Skeletal muscle tissue (tissue), 4 donors: Measurements from ENCODE around the gene SPAG8. TPM values are rescaled to one million over a fixed set of nuclear protein-coding genes. Genes with fewer than 3 reads are reported as not detected.

Experiments
- H3K27ac ChIP-seq: one replicate; pipeline ENCODE4 v1.7.0; 2013; ENCODE audit warnings: mild to moderate bottlenecking, low read depth, low read length, inconsistent platforms
- H3K27me3 ChIP-seq, 3 donors: one replicate each; pipeline ENCODE4 v1.7.0; 2013; ENCODE audit warnings: low read length in 3 of 3; ENCODE audit not compliant: control insufficient read depth in 3 of 3, insufficient read depth in 3 of 3
- H3K36me3 ChIP-seq, 3 donors: one replicate each; pipeline ENCODE4 v1.7.0; 2013; ENCODE audit warnings: low read length in 3 of 3; ENCODE audit not compliant: control insufficient read depth in 3 of 3, insufficient read depth in 3 of 3
- H3K4me1 ChIP-seq, 3 donors: one replicate each; pipeline ENCODE4 v1.7.0; 2013; ENCODE audit warnings: low read length in 3 of 3, mild to moderate bottlenecking in 3 of 3; ENCODE audit not compliant: control insufficient read depth in 3 of 3, insufficient read depth in 3 of 3
- H3K4me3 ChIP-seq, 3 donors: one replicate each; pipeline ENCODE4 v1.7.0; 2013; ENCODE audit warnings: low read length in 3 of 3
- H3K9ac ChIP-seq, 3 donors: one replicate each; pipeline ENCODE4 v1.7.0; 2013; ENCODE audit warnings: low read length in 3 of 3, mild to moderate bottlenecking in 3 of 3, moderate library complexity in 2 of 3, low read depth in 1 of 3
- H3K9me3 ChIP-seq, 3 donors: one replicate each; pipeline ENCODE4 v1.7.0; 2013; ENCODE audit warnings: low read length in 3 of 3; ENCODE audit not compliant: control insufficient read depth in 3 of 3
- total RNA-seq: library from RNA; depleted of rRNA; stranded (reverse); fragments of >200 nt; gene quantifications from one replicate; pipeline ENCODE4 v1.2.3, GENCODE V29; 2014
- donor health status: Osteomylitis.

SPAG8 gene
- total RNA-seq, 1 donor from 2014 or later: 0.52 TPM

DNA sequence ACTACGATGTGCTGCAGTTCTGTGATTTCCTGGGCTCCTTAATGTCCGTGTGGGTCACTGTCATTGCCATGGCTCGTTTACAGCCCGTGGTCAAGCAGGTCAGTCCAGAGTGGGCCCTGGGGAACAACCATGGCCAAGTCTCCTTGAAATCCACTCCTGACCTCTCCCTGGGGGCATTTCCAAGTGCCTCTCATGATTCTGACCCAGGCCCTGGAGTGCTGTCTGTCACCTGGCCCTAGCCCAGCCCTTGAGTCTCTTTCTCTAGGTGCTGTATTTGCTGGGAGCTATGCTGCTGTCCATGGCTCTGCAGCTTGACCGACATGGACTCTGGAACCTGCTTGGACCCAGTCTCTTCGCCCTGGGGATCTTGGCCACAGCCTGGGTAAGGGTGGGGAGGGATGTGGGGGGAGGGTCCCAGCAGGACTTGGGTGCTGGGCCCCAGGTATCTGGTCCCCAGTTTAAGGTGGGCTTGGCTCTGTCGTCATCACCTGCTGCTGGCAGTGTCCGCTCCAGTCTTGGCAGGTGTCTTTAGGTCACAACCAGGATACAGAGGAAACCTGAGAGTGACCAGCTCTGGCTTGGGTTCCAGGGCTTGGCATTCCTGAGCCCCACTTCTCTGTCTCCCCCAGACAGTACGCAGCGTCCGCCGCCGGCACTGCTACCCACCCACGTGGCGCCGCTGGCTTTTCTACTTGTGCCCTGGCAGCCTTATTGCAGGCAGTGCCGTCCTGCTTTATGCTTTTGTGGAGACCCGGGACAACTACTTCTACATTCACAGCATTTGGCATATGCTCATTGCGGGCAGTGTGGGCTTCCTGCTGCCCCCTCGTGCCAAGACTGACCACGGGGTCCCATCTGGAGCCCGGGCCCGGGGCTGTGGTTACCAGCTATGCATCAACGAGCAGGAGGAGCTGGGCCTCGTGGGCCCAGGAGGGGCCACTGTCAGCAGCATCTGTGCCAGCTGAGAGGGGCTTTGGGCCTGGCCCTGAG lies 41.1 kb upstream of the SPAG8 start:
- Histone ChIP-seq H3K9ac (no peak overlapping the region), H3K4me3 (no peak overlapping the region), H3K27me3 (no peaks in the 10 kb centered on the region), H3K36me3 (peaks cover 8 to 20% (median 12%) of the 10 kb centered on the region in 3 donors), H3K27ac (no peak overlapping the region), H3K9me3 (no peaks in the 10 kb centered on the region), H3K4me1 (peaks cover under 1 to 8% (median 3%) of the 10 kb centered on the region in 3 donors)

DNA sequence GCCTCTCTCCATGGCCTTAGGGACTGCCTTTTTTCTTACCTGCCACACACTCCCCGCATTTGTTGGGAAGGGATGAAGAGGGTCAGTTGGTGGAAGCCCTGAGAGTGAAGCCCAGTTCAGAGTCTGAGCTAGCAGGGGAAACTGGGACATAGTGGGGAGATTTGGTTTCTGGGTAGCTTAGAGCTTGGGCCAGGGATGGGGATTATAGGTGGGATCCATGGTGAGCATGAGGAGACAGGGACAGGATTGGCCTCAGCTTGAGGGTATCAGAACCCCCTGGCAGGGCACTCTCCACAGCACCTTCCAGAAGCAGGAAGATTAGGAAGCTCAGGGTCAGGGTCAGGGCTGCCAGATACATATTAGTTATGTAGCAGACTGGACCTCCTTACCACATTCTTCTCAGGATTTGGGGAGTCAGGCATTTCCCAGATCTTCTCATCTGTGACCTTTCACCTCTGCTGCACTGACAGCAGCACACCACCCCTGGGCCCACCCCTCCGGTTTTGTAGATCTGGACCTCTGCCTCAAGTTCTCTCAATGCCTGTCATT lies 40.3 kb upstream of the SPAG8 start:
- Histone ChIP-seq H3K9me3 (no peaks in the 10 kb centered on the region), H3K27me3 (no peaks in the 10 kb centered on the region), H3K4me3 (no peak overlapping the region), H3K9ac (no peak overlapping the region), H3K4me1 (peaks cover 9 to 16% (median 11%) of the 10 kb centered on the region in 3 donors), H3K27ac (no peak overlapping the region), H3K36me3 (peaks cover 8 to 24% (median 12%) of the 10 kb centered on the region in 3 donors)

DNA sequence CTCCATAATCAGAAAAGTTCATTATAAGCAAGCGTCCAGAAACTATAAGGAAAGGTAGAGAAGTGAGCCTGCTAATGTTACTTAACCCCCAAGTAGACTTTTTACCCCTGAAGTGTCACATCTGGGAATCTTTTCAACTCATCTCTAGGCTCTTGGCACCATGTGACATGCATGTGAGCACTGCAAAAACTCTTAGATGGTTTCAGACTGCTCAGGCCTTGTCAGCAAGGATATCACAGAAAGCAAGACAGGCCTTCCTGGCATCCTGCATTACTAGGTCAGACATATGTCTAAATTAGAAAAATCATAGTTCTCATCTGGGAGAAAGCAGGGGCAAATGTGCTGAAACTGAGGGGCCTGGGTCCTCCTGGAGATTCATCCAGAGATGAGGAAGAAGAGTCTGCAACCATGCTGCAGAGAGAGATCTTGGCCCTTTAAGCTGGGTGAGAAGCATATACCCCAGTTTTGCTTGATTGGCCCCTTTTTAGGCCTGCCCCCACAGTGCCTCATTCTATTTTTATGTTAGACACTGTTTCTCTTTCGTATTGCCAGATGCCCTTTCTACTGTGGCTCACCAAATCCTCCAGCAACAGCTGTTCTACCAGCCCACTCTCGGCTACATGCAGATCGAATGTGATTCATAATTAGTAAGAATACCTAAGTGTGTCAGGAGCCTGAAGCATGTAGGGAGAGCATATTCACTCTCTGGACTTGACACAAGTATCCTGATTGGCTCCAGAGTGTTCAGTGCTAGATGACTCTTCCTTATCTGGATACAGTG lies 35.9 kb upstream of the SPAG8 start:
- Histone ChIP-seq H3K36me3 (peaks cover 5 to 22% (median 13%) of the 10 kb centered on the region in 3 donors), H3K9me3 (no peaks in the 10 kb centered on the region), H3K4me1 (peaks cover 32 to 46% (median 44%) of the 10 kb centered on the region in 3 donors), H3K9ac (peak overlapping the region in 2 of 3 donors; percentile 59 to 61), H3K4me3 (peak overlapping the region in 2 of 3 donors; percentile 8 to 28), H3K27ac (peak overlapping the region; percentile 79), H3K27me3 (no peaks in the 10 kb centered on the region)

DNA sequence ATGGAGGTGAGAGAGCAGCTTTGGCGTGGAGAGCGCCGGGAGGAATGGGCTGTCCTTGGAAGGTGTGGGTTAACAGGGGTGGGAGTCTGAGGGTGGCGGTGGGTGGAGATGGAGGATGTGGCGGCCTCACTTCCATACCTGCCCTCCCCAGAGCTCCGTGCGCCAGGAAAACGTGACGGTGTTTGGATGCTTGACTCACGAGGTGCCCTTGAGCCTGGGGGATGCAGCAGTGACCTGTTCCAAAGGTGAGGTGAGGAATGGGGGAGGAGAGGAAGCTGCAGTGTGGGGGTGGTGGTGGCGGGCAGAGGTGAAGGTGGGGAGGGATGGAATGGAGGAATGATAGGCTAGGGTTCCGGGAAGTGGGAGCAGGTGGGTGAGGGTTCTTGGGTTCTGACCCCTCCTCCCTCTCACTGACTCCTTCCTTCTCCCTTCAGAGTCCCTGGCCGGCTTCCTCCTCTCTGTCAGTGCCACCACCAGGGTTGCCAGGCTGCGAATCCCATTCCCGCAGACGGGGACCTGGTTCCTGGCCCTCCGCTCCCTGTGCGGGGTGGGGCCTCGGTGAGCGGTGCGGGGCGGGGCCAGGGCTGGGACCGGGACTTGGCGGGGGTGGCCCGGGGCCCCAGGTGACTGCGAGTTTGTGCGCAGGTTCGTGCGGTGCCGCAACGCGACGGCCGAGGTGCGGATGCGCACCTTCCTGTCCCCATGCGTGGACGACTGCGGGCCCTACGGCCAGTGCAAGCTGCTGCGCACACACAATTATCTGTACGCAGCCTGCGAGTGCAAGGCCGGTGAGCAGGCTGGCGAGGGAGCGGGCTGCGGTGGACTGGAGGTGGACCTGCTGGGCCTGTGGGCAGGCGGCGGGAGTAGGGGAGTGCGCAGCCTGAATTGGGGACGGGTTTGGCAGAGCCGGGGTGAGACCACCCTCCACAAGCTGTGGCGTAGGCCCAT lies 34.0 kb upstream of the SPAG8 start:
- Histone ChIP-seq H3K4me3 (no peak overlapping the region), H3K27me3 (no peaks in the 10 kb centered on the region), H3K9ac (peak overlapping the region in 2 of 3 donors; percentile 14 to 61), H3K36me3 (peaks cover 6 to 20% (median 7%) of the 10 kb centered on the region in 3 donors), H3K27ac (peak overlapping the region; percentile 32), H3K9me3 (no peaks in the 10 kb centered on the region), H3K4me1 (peaks cover 32 to 51% (median 44%) of the 10 kb centered on the region in 3 donors)

DNA sequence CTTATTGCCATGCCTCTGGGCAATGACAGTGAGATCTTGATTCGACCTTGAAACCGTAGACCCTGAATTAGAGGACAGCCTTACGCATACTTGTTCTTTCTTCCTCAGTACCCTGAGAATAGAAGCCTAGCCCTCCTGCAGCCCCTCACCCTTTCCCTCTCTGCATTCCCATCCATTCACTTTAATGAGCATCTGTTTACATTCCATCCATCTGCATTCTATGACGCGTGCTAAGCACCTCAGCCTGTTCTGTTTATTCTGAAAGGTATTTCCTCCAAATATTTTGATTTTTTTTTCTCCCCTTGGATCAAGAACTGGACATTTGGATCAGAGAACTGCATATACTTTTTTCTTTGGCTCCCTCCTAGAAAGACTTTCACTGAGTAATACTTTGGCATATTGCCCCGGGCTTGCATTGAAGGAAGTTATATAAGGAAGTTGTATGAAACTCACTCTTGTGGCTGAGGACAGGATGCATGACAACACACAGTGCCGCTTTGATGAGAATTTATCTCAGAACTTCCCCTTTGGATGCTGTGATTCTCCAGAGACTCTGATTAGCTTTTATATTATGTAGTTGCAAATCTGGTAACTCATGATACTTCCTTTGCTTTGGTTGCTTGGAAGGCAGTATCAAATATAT lies 32.7 kb upstream of the SPAG8 start:
- H3K4me1 ChIP-seq: peaks cover 32 to 51% (median 44%) of the 10 kb centered on the region in 3 donors
- H3K9me3 ChIP-seq: no peaks in the 10 kb centered on the region
- no peak overlapping the region for H3K9ac ChIP-seq
- H3K36me3 ChIP-seq: peaks cover 6 to 21% (median 7%) of the 10 kb centered on the region in 3 donors
- no peak overlapping the region for H3K27ac ChIP-seq
- no peaks in the 10 kb centered on the region for H3K27me3 ChIP-seq
- no peak overlapping the region for H3K4me3 ChIP-seq

DNA sequence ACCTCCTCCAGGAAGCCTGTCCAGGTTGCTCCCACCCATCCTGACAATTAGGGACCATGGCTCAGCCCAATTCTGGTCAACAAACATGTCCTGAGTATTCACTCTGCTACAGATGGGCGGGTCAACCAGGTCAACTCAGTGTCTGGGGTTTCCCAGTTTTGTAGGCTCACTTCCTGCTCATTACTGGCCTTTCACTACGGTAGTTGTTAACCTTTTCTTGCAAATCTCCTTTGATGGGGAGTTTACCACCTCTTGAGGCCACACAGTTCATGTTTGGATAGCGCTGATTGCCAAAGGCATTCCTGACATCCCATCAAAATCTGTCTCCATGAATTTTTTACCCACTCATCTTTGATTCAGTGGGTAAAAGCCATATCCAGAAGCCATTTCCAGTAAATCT lies 30.7 kb upstream of the SPAG8 start:
- H3K9ac ChIP-seq: no peak overlapping the region
- H3K4me1 ChIP-seq: peaks cover 27 to 40% (median 37%) of the 10 kb centered on the region in 3 donors
- H3K9me3 ChIP-seq: no peaks in the 10 kb centered on the region
- H3K4me3 ChIP-seq: no peak overlapping the region
- no peaks in the 10 kb centered on the region for H3K27me3 ChIP-seq
- no peak overlapping the region for H3K27ac ChIP-seq
- H3K36me3 ChIP-seq: peaks cover 6 to 20% (median 7%) of the 10 kb centered on the region in 3 donors

DNA sequence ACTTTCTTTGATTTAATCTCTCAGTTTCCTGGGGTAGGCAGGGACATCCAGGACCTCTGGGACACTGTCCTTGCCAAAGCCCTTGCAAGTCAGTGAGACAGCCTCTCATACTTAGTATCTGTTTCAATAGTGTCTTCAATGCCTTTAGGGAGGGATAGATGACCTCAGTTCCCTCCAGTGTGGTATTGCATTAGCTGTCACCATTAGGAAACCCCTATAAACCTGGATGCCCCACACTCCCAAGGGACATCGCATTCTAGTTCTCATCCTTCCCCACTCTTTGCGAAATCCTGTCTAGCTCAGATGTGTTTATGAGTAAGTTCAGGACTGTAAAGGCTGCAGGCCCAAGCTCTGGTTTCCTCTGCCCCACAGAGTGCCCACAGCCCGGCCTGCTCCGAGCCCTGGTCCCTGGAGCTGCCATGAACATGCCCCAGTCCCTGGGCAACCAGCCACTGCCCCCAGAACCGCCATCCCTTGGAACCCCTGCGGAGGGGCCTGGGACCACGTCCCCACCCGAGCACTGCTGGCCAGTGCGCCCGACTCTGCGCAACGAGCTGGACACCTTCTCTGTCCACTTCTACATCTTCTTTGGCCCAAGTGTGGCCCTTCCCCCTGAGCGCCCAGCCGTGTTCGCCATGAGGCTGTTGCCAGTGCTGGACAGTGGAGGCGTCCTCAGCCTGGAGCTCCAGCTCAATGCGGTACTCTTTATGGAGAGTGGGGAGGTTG lies 30.1 kb upstream of the SPAG8 start:
- H3K9ac ChIP-seq: no peak overlapping the region
- no peaks in the 10 kb centered on the region for H3K9me3 ChIP-seq
- peaks cover 6 to 16% (median 7%) of the 10 kb centered on the region in 3 donors for H3K36me3 ChIP-seq
- H3K27me3 ChIP-seq: no peaks in the 10 kb centered on the region
- H3K27ac ChIP-seq: no peak overlapping the region
- H3K4me1 ChIP-seq: peaks cover 21 to 34% (median 31%) of the 10 kb centered on the region in 3 donors
- no peak overlapping the region for H3K4me3 ChIP-seq

DNA sequence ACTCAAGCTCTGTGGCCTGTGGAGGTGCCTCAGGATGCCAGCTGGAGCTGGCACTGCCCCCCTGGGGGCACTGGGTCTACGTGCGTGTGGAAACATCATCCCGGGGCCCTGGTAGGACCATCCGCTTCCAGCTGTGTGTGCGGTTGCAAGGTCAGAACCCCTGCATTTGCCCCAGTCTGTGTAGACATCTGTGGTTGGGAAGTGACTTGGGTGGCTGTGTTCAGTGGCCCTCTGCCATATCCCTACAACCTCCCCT lies 29.5 kb upstream of the SPAG8 start:
- Histone ChIP-seq H3K4me1 (peaks cover 16 to 29% (median 25%) of the 10 kb centered on the region in 3 donors), H3K9me3 (no peaks in the 10 kb centered on the region), H3K4me3 (no peak overlapping the region), H3K9ac (no peak overlapping the region), H3K27ac (no peak overlapping the region), H3K36me3 (peaks cover 2 to 9% (median 3%) of the 10 kb centered on the region in 3 donors), H3K27me3 (no peaks in the 10 kb centered on the region)
